ENCODE measurements around the gene NTS. TPM values are rescaled to one million over a fixed set of nuclear protein-coding genes. Genes with fewer than 3 reads are reported as not detected.

The NTS gene
- total and polyA plus RNA-seq, 2 experiments from 2014 or later: 17.1 to 30.8 TPM

GRCh38 chr12:85849344-85849743 lies 24.8 kb upstream of the NTS start:
- Mint-ChIP-seq H3K27ac (peak overlapping the region; percentile 37; the same call in 1 of the 2 replicates), H3K4me1 (peaks cover 36% of the 10 kb centered on the region), H3K27me3 (ENCODE audit: insufficient read depth, low read depth, poor library complexity) (no peaks in the 10 kb centered on the region), H3K4me3 (no peak overlapping the region), H3K9me3 (no peaks in the 10 kb centered on the region; the same call in 2 of the 3 replicates), H3K36me3 (ENCODE audit: low read depth) (0 out of 3 replicates have a peak, but pooled peaks cover 4% of the 10 kb centered on the region)
- DNase-seq (ENCODE audit: low spot score) (peak; percentile 35), ATAC-seq (peak; percentile 39; the same call in 1 of the 3 replicates)
- no peaks in the 10 kb centered on the region for H3F3A ChIP-seq (replicated peaks; ENCODE audit: low read depth)
- no peak overlapping the region for H3K4me3 ChIP-seq
- H3K36me3 ChIP-seq (ENCODE audit: insufficient read depth): no peaks in the 10 kb centered on the region
- no peak overlapping the region for H2AFZ ChIP-seq
- no peaks in the 10 kb centered on the region for H3K79me2 ChIP-seq (replicated peaks; ENCODE audit: insufficient read depth)
- H3K27ac ChIP-seq (ENCODE audit: low read depth): no peak overlapping the region
- peak overlapping the region; percentile 4; the same call in 1 of the 2 replicates for H3K4me2 ChIP-seq
- TF ChIP-seq, protein P1, sequence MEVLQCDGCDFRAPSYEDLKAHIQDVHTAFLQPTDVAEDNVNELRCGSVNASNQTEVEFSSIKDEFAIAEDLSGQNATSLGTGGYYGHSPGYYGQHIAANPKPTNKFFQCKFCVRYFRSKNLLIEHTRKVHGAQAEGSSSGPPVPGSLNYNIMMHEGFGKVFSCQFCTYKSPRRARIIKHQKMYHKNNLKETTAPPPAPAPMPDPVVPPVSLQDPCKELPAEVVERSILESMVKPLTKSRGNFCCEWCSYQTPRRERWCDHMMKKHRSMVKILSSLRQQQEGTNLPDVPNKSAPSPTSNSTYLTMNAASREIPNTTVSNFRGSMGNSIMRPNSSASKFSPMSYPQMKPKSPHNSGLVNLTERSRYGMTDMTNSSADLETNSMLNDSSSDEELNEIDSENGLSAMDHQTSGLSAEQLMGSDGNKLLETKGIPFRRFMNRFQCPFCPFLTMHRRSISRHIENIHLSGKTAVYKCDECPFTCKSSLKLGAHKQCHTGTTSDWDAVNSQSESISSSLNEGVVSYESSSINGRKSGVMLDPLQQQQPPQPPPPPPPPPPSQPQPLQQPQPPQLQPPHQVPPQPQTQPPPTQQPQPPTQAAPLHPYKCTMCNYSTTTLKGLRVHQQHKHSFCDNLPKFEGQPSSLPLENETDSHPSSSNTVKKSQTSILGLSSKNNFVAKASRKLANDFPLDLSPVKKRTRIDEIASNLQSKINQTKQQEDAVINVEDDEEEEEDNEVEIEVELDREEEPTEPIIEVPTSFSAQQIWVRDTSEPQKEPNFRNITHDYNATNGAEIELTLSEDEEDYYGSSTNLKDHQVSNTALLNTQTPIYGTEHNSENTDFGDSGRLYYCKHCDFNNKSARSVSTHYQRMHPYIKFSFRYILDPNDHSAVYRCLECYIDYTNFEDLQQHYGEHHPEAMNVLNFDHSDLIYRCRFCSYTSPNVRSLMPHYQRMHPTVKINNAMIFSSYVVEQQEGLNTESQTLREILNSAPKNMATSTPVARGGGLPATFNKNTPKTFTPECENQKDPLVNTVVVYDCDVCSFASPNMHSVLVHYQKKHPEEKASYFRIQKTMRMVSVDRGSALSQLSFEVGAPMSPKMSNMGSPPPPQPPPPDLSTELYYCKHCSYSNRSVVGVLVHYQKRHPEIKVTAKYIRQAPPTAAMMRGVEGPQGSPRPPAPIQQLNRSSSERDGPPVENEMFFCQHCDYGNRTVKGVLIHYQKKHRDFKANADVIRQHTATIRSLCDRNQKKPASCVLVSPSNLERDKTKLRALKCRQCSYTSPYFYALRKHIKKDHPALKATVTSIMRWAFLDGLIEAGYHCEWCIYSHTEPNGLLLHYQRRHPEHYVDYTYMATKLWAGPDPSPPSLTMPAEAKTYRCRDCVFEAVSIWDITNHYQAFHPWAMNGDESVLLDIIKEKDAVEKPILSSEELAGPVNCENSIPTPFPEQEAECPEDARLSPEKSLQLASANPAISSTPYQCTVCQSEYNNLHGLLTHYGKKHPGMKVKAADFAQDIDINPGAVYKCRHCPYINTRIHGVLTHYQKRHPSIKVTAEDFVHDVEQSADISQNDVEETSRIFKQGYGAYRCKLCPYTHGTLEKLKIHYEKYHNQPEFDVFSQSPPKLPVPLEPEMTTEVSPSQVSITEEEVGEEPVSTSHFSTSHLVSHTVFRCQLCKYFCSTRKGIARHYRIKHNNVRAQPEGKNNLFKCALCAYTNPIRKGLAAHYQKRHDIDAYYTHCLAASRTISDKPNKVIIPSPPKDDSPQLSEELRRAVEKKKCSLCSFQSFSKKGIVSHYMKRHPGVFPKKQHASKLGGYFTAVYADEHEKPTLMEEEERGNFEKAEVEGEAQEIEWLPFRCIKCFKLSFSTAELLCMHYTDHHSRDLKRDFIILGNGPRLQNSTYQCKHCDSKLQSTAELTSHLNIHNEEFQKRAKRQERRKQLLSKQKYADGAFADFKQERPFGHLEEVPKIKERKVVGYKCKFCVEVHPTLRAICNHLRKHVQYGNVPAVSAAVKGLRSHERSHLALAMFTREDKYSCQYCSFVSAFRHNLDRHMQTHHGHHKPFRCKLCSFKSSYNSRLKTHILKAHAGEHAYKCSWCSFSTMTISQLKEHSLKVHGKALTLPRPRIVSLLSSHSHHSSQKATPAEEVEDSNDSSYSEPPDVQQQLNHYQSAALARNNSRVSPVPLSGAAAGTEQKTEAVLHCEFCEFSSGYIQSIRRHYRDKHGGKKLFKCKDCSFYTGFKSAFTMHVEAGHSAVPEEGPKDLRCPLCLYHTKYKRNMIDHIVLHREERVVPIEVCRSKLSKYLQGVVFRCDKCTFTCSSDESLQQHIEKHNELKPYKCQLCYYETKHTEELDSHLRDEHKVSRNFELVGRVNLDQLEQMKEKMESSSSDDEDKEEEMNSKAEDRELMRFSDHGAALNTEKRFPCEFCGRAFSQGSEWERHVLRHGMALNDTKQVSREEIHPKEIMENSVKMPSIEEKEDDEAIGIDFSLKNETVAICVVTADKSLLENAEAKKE (CRISPR knock-in tag; IDR thresholded peaks at IDR 0.05): no peak
- no peak for TF ChIP-seq CREB1 (CRISPR knock-in tag; IDR thresholded peaks at IDR 0.05; ENCODE audit: low read depth)
- TF ChIP-seq STAT1 (IDR thresholded peaks at IDR 0.05; ENCODE audit: unreplicated experiment): no peak
- TF ChIP-seq EZH2phosphoT487 (IDR thresholded peaks at IDR 0.05; ENCODE audit: unreplicated experiment): no peak
- TF ChIP-seq, protein P2, sequence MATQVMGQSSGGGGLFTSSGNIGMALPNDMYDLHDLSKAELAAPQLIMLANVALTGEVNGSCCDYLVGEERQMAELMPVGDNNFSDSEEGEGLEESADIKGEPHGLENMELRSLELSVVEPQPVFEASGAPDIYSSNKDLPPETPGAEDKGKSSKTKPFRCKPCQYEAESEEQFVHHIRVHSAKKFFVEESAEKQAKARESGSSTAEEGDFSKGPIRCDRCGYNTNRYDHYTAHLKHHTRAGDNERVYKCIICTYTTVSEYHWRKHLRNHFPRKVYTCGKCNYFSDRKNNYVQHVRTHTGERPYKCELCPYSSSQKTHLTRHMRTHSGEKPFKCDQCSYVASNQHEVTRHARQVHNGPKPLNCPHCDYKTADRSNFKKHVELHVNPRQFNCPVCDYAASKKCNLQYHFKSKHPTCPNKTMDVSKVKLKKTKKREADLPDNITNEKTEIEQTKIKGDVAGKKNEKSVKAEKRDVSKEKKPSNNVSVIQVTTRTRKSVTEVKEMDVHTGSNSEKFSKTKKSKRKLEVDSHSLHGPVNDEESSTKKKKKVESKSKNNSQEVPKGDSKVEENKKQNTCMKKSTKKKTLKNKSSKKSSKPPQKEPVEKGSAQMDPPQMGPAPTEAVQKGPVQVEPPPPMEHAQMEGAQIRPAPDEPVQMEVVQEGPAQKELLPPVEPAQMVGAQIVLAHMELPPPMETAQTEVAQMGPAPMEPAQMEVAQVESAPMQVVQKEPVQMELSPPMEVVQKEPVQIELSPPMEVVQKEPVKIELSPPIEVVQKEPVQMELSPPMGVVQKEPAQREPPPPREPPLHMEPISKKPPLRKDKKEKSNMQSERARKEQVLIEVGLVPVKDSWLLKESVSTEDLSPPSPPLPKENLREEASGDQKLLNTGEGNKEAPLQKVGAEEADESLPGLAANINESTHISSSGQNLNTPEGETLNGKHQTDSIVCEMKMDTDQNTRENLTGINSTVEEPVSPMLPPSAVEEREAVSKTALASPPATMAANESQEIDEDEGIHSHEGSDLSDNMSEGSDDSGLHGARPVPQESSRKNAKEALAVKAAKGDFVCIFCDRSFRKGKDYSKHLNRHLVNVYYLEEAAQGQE (IDR thresholded peaks at IDR 0.05; ENCODE audit: unreplicated experiment): no peak
- no peak for TF ChIP-seq ZNF331 (CRISPR knock-in tag; IDR thresholded peaks at IDR 0.05; ENCODE audit: low read depth)
- no peak for TF ChIP-seq CTCF (conservative IDR thresholded peaks at IDR 0.05; ENCODE audit: low read depth in 2 of 2)
- no peak for TF ChIP-seq EZH2 (IDR thresholded peaks at IDR 0.05; ENCODE audit: low read depth, unreplicated experiment)
- TF ChIP-seq NANOG (IDR thresholded peaks at IDR 0.05; ENCODE audit: borderline replicate concordance): no peak
- TF ChIP-seq JUNB (IDR thresholded peaks at IDR 0.05; ENCODE audit: unreplicated experiment): no peak
- no peak for TF ChIP-seq ZNF114 (CRISPR knock-in tag; IDR thresholded peaks at IDR 0.05)
- TF ChIP-seq ETS1 (IDR thresholded peaks at IDR 0.05): no peak
- no peak for TF ChIP-seq POLR2AphosphoS5 (IDR thresholded peaks at IDR 0.05; ENCODE audit: low read depth)
- H3K27me3 ChIP-seq (ENCODE audit: insufficient read depth): no peaks in the 10 kb centered on the region
- H3K9me2 ChIP-seq (ENCODE audit: insufficient read depth): no peaks in the 10 kb centered on the region
- peaks cover 34% of the 10 kb centered on the region for H3K4me1 ChIP-seq (ENCODE audit: insufficient read depth)
- no peaks in the 10 kb centered on the region for H4K20me1 ChIP-seq (replicated peaks; ENCODE audit: insufficient read depth)

Data from GM23338 (cell line).